Ectodermal cell (in vitro differentiated cells): Measurements from ENCODE around the gene TMEM170A. TPM values are rescaled to one million over a fixed set of nuclear protein-coding genes. Genes with fewer than 3 reads are reported as not detected.
"Not testable (repeated sequence)": the region's sequence is repeated elsewhere in the genome, so short reads cannot be mapped to it uniquely, and the experiment has no call there.

Source experiments
- H3K27ac ChIP-seq: 2 replicates; pipeline ENCODE4 v1.7.0; 2013; ENCODE audit warnings: mild to moderate bottlenecking, low read depth, low read length; ENCODE audit not compliant: insufficient read depth, poor library complexity, severe bottlenecking
- H3K27me3 ChIP-seq: 2 replicates; pipeline ENCODE4 v1.7.0; 2013; ENCODE audit warnings: mild to moderate bottlenecking, low read length; ENCODE audit not compliant: insufficient read depth, control insufficient read depth, poor library complexity, severe bottlenecking
- H3K36me3 ChIP-seq: one replicate; pipeline ENCODE4 v1.7.0; 2013; ENCODE audit warnings: low read length; ENCODE audit not compliant: control insufficient read depth, insufficient read depth
- H3K4me1 ChIP-seq: one replicate; pipeline ENCODE4 v1.7.0; 2013; ENCODE audit warnings: low read length; ENCODE audit not compliant: control insufficient read depth, insufficient read depth
- H3K4me3 ChIP-seq: 2 replicates; pipeline ENCODE4 v1.7.0; 2013; ENCODE audit warnings: low read depth, low read length, control low read depth; ENCODE audit not compliant: insufficient read depth
- H3K9me3 ChIP-seq: 2 replicates; pipeline ENCODE4 v1.7.0; 2013; ENCODE audit warnings: mild to moderate bottlenecking, low read length, moderate library complexity; ENCODE audit not compliant: control insufficient read depth
- WGBS, 2 experiments: methylation state at CpG; one replicate each; pipeline ENCODE4 v1.1.7; 2013; ENCODE audit warnings: missing lambda C conversion rate in 2 of 2; 5-methylcytosine and 5-hydroxymethylcytosine counted together
- polyA plus RNA-seq, 4 experiments: library from polyadenylated mRNA; stranded (reverse); fragments of 50-300 nt; gene quantifications; one replicate each; pipeline ENCODE4 v1.2.3, GENCODE V29; 2013

The TMEM170A gene
- polyA plus RNA-seq (2013, experiment 1 of 4) = 33.8 TPM
- 33.1 TPM for polyA plus RNA-seq (2013, experiment 2 of 4)
- 24.2 TPM for polyA plus RNA-seq (2013, experiment 3 of 4)
- 27.3 TPM for polyA plus RNA-seq (2013, experiment 4 of 4)

- WGBS, 2 experiments = 0% methylated on average over 89 of the region's 89 CpGs
- Histone ChIP-seq H3K27me3 (peaks cover 4% of the 10 kb centered on the region), H3K9me3 (no peaks in the 10 kb centered on the region), H3K36me3 (no peaks in the 10 kb centered on the region), H3K4me3 (peak within 1 kb of the TSS; percentile 85), H3K27ac (peak within 1 kb of the TSS; percentile 53), H3K4me1 (peaks cover 18% of the 10 kb centered on the region)
Observed at GRCh38 chr16:75464122-75464918, at the start of gene TMEM170A. TMEM170A (minus strand) TSS chr16:75464689; CDS start chr16:75464600, 89 bp downstream.

- Histone ChIP-seq H3K36me3 (no peaks in the 10 kb centered on the region), H3K4me3 (no peak overlapping the region), H3K4me1 (no peaks in the 10 kb centered on the region), H3K27ac (no peak overlapping the region), H3K27me3 (no peaks in the 10 kb centered on the region), H3K9me3 (no peaks in the 10 kb centered on the region)
- WGBS, 2 experiments = 84 to 88% methylated on average over 7 of the region's 7 CpGs
Observed at GRCh38 chr16:75506574-75506973, 42.1 kb upstream of the TMEM170A start.

GRCh38 chr16:75506107-75506506 lies 41.6 kb upstream of the TMEM170A start:
- H3K4me3 ChIP-seq = no peak overlapping the region
- H3K9me3 ChIP-seq = no peaks in the 10 kb centered on the region
- H3K27ac ChIP-seq = no peak overlapping the region
- no peaks in the 10 kb centered on the region for H3K27me3 ChIP-seq
- H3K36me3 ChIP-seq = no peaks in the 10 kb centered on the region
- 89 to 93% methylated on average over 3 of the region's 3 CpGs for WGBS, 2 experiments
- no peaks in the 10 kb centered on the region for H3K4me1 ChIP-seq

GRCh38 chr16:75503801-75504200 lies 39.3 kb upstream of the TMEM170A start:
- H3K4me1 ChIP-seq = no peaks in the 10 kb centered on the region
- H3K27ac ChIP-seq = no peak overlapping the region
- 92 to 93% methylated on average over 1 of the region's 1 CpG for WGBS, 2 experiments
- H3K36me3 ChIP-seq = no peaks in the 10 kb centered on the region
- no peak overlapping the region for H3K4me3 ChIP-seq
- no peaks in the 10 kb centered on the region for H3K27me3 ChIP-seq
- no peaks in the 10 kb centered on the region for H3K9me3 ChIP-seq

GRCh38 chr16:75502916-75503605 lies 38.6 kb upstream of the TMEM170A start:
- WGBS, 2 experiments = 90 to 96% methylated on average over 4 of the region's 4 CpGs

GRCh38 chr16:75501820-75502219 lies 37.3 kb upstream of the TMEM170A start:
- not testable (repeated sequence) for H3K27ac ChIP-seq

More at GRCh38 chr16:75502916-75503605, 38.6 kb upstream of the TMEM170A start:
- Histone ChIP-seq H3K27ac (no peak overlapping the region), H3K36me3 (no peaks in the 10 kb centered on the region), H3K9me3 (no peaks in the 10 kb centered on the region), H3K4me3 (no peak overlapping the region), H3K4me1 (no peaks in the 10 kb centered on the region), H3K27me3 (no peaks in the 10 kb centered on the region)

GRCh38 chr16:75501359-75501758 lies 36.9 kb upstream of the TMEM170A start:
- H3K27ac ChIP-seq = no peak overlapping the region
- no peaks in the 10 kb centered on the region for H3K36me3 ChIP-seq
- no peaks in the 10 kb centered on the region for H3K9me3 ChIP-seq
- no peaks in the 10 kb centered on the region for H3K4me1 ChIP-seq
- H3K27me3 ChIP-seq = no peaks in the 10 kb centered on the region
- no peak overlapping the region for H3K4me3 ChIP-seq
- WGBS, 2 experiments = 92 to 95% methylated on average over 5 of the region's 5 CpGs

More at GRCh38 chr16:75501820-75502219, 37.3 kb upstream of the TMEM170A start:
- H3K4me1 ChIP-seq, H3K27me3 ChIP-seq, H3K4me3 ChIP-seq, H3K9me3 ChIP-seq, H3K36me3 ChIP-seq: not testable (repeated sequence)
- 90 to 93% methylated on average over 3 to 6 of the region's 6 CpGs for WGBS, 2 experiments

GRCh38 chr16:75498605-75499322 lies 34.3 kb upstream of the TMEM170A start:
- H3K36me3 ChIP-seq, H3K27me3 ChIP-seq, H3K27ac ChIP-seq, H3K4me3 ChIP-seq, H3K4me1 ChIP-seq, H3K9me3 ChIP-seq: not testable (repeated sequence)
- 92% methylated on average over 5 of the region's 13 CpGs for WGBS, 2 experiments

- H3K9me3 ChIP-seq = no peaks in the 10 kb centered on the region
- no peaks in the 10 kb centered on the region for H3K4me1 ChIP-seq
- 93 to 94% methylated on average over 4 of the region's 4 CpGs for WGBS, 2 experiments
- peaks cover 8% of the 10 kb centered on the region for H3K27me3 ChIP-seq
- no peaks in the 10 kb centered on the region for H3K36me3 ChIP-seq
- H3K27ac ChIP-seq = no peak overlapping the region
- no peak overlapping the region for H3K4me3 ChIP-seq
Observed at GRCh38 chr16:75497558-75497957, 33.1 kb upstream of the TMEM170A start.
